ENCODE measurements around the gene DNAAF1.

The DNAAF1 gene

GRCh38 chr16:84161037-84161436 lies 15.9 kb downstream of the DNAAF1 start:
- DNase-seq: no peak

DNA sequence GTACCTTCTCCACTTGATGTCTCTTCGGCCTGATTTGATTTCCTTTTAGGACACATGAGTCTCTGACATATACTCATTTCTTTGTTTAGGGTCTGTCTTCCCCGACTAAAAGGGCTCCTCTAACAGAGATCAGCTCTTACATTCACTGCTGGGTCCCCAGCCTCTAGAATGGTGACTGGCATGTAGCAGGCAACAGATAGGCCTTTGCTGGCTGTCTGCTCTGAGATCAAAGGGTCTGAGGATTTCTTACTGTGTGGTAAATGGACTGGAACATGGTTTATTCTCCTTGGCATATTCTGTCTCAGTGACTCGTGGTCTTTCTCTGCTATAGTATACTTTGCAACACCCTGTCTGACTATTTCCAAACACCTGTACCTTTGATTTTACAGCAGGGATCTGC lies 16.7 kb downstream of the DNAAF1 start:
- DNase-seq: no peak

- DNase-seq: no peak
Measured at GRCh38 chr16:84165746-84166145, 20.6 kb downstream of the DNAAF1 start.

- DNase-seq: no peak
Measured at GRCh38 chr16:84166796-84167695, 21.9 kb downstream of the DNAAF1 start.

DNA sequence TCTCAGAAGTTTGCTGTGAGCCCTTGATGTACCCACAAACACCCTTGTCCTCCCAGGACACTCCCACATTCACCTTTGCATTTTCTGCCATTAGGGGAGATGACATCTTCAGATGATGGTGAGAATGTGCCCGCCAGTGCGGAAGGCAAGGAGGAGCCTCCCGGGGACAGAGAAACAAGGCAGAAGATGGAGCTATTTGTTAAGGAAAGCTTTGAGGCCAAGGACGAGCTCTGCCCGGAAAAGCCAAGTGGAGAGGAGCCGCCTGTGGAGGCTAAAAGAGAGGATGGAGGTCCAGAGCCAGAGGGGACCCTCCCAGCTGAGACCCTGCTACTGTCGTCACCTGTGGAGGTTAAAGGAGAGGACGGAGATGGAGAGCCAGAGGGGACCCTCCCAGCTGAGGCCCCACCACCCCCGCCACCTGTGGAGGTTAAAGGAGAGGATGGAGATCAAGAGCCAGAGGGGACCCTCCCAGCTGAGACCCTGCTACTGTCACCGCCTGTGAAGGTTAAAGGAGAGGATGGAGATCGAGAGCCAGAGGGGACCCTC lies 24.7 kb downstream of the DNAAF1 start:
- DNase-seq: no peak

DNA sequence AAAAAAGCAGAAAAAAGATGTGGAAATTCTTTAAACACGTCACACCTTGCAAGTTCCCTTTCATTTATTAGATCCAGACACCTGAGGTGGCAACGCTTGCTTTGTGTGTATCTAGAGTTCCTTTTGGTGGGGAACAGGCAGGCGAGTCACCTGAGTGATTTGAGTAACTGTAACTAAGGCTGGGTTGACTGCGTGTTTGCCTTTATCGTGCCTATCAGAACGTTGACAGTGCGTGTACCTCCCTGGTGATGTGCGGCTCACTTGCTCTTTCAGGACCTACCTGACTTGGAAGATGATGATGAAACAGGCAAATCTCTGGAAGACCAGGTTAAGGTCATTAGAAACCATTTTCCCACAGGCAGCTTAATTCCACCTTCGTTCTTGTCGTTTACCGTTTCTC lies 29.3 kb downstream of the DNAAF1 start:
- no peak for DNase-seq

GRCh38 chr16:84175350-84176081 lies 30.4 kb downstream of the DNAAF1 start:
- peak; percentile 80 for DNase-seq

GRCh38 chr16:84176192-84177053 lies 31.3 kb downstream of the DNAAF1 start:
- DNase-seq: no peak

DNA sequence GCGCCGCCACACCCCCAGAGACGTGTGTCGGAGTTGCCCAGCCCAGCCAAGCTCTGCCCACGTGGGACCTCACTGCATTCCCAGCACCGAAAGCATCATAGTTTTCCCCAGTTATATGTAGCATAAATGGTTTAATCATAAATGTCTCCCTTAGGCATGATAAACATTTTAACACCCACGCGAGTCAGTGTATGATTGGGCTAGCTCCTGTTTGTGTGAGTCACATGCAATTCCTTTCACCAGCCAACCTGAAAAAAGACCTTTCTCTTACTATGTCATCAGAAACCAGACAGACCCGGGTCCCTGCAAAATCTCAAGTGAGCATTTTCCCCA lies 32.6 kb downstream of the DNAAF1 start:
- DNase-seq: no peak

DNA sequence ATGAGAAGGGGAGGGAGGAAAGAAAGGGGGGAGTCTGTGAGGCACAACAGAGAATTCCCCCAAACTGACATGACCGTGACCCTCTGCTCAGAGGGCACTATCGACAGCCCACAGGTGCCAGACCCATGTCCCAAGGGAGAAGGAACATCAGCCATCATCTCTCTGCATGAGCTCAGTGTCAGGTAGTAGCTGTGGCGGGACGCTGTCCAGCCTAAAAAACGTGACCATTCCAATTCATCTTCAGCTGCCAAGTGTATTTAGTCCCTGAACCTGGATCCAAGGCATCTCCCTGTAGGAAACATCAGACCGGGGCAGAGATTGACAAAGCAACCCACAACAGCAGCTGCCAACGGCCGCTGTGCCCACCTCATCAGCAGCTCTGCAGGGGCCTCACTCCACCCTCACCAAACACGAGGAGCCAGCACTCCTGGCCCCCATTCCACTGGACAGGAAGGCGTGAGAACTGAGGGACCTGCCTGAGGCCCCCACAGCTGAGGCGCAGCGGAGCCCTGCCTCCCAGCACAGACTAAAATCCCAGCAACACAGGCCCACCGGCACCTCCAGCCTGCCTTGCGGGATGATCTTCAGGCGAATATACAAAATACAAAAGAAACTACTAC lies 33.1 kb downstream of the DNAAF1 start:
- DNase-seq: no peak

- DNase-seq: no peak
Measured at GRCh38 chr16:84178892-84179611, 33.9 kb downstream of the DNAAF1 start.

DNA sequence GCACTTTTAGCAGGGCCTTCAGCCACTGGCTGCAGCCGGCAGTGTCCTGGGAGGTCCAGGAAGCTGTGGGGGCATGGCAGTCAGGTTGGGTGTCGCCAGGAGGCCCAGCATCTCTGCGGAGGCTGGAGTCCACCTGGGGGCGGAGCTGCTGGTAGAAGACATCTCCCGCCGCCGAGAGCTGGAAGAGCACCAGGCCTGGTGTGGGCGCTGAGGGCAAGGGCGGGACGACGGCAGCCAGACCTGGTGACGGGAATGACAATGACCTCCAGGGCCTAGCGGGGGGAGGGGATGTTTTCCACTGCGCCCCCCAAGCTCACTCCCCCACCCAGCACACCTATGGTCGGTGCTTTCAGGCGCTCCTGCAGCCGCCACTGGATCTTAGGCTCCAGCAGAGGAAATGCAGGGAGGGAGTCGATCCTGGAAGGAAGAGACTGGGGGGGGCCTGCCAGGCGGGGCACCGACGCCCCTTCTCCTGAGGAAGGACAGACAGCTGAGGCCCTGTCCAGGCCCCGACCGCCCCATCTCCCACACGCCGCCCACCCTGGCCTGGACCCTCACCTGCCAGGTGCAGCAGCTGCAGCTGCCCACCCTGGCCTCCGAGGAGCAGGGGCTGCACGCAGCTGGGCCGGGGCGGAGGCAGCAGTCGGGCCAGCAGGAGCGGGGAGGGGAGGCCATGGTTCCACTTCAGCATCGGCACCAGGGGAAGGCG lies 34.7 kb downstream of the DNAAF1 start:
- no peak for DNase-seq

DNA sequence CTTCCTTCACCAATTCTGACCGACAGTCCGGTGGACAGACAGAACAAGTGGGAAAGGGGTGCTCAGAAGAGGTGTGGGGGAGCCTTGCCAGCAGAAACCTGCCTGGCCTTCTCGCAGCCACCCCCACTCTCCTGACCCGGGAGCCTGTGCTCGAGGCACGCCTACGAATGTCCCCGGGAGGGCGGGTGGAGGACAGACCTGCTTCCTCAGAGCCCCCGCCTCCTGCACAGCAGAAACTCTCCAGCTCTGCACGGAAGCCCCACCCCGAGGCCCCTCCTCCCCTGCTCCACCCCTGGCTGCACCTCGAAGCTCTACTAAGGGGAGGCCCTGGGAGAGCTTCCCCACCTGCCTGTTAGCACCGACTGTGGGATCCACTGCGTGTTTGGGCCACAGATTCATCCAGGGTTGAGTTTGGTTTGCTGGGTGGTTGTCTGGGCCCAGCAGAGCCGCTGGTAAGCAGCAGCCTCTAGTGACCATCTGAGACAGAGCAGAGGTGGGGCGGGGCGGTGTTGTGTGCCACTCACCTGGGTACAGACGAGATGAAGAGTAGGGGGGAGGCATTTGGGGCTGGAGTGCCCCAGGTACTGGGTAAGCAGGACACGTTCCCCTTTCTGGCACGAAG lies 35.5 kb downstream of the DNAAF1 start:
- DNase-seq: no peak

- DNase-seq: no peak
Measured at GRCh38 chr16:84181144-84181915, 36.2 kb downstream of the DNAAF1 start.

- no peak for DNase-seq
Measured at GRCh38 chr16:84182104-84182503, 37.0 kb downstream of the DNAAF1 start.

DNA sequence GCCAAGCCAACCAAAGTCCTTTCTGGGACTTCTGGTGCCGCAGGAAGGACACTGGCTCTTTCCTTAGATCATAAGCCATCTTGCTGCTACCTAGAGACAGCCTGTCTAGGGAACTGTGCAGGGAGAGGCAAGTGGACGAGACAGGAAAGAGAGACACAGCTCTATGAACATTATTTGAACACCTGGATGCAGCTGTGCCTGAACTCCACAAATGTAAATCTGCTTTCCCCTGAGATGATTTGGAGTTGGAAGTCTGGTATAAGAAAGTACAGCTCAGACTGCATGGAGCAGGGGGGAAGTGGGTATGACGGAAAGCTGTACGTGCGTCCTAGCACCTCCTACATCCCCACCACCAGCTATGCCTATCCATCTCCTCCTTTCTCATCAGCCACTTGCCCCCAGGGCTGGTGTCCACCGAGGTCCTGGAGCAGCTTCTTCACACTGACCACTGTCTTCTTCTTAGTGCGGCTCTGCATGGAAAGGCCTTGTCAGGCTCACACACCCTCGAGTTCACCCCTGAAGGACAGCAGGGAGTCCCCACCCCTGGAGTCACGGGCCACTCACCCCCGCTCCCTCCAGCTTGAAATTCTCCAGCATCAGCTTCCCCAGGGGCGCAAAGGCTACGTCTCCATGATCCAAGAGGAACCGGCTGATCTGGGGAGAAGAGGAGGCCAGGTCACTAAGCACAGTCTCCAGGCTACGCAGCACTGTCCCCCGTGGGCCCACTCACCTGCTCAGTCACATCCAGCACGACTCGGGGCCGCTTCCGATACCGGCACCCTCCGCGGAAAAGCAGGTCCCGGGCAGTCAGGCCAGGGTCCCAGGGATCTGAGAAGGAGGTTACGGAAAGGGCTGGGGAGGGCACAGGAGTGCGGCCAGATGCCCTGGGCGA lies 37.8 kb downstream of the DNAAF1 start:
- DNase-seq: no peak

DNA sequence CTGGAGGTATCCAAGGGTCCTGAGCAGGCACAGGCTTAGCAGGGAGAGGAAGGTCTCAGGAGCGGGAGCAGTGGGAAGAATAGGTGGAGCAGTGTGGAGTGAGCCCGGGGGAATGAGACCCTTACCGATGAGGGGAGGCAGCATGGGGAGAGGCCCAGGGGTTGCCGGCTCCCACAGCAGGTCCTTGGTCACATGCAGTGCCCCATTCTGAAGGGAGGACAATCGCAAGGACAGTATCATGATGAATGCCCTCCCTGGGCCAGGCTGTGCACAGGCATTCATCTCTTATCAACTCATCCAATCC lies 38.4 kb downstream of the DNAAF1 start:
- no peak for DNase-seq

DNA sequence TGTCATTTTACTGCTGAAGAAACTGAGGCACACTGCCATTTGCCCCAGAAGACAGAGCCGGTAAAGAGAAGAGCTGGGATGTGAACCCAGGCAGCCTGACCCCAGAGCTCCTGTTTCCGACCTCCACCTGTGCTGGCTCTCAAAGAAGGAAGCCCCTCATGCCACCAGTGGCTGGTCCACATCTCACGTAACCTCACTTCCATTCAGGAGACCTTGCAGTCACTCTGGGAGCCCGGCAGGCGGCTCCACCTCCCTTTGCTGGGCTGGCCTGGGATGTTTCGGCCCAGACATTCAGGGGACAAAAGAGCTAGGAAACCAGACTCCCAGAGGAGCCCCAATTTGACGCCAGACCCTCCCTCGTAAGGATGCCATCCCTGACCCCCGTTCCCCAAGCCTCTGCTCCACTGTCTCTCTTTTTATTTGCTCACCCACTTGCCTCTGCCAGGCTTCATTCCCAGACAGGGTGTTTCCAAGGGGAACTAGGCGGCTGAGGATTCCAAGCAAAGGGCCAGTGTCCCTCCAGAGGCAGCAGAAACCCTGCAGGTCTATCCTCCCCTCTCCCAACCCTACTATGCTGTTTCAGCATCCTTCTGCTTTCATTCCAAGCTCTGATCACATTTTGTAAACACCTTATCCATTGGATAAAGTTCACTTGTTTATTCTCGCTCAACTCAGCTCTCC lies 38.9 kb downstream of the DNAAF1 start:
- no peak for DNase-seq

All from eye (tissue), 1 donor.